Measurements from ENCODE around the gene PLA2G15.

PLA2G15 gene

GRCh38 chr16:68250951-68251350 is 5.8 kb downstream of the PLA2G15 start:
- no peaks in the 10 kb centered on the region for H4K20me1 ChIP-seq (ENCODE audit: control insufficient read depth, insufficient read depth, low read depth, low read length)
- peaks cover 23% of the 10 kb centered on the region for H3K4me1 ChIP-seq (ENCODE audit: control insufficient read depth, low read length)
- H3K36me3 ChIP-seq (ENCODE audit: control insufficient read depth, low read length): peaks cover 7% of the 10 kb centered on the region
- no peaks in the 10 kb centered on the region for H3K79me2 ChIP-seq (ENCODE audit: control insufficient read depth, low read length)
- no peak overlapping the region for H3K4me3 ChIP-seq (ENCODE audit: low read length)
- peak overlapping the region; percentile 26 for H3K4me2 ChIP-seq (ENCODE audit: low read length)
- H3K27ac ChIP-seq (ENCODE audit: low read depth, low read length): no peak overlapping the region
- TF ChIP-seq EZH2phosphoT487 (IDR thresholded peaks at IDR 0.05; ENCODE audit: borderline replicate concordance, low read length): no peak
- no peak for TF ChIP-seq CTCF (IDR thresholded peaks at IDR 0.05; ENCODE audit: low read depth, low read length, poor library complexity, severe bottlenecking)
- H3K9me2 ChIP-seq (replicated peaks; ENCODE audit: control insufficient read depth, low read length): no peaks in the 10 kb centered on the region
- H3F3A ChIP-seq (ENCODE audit: control insufficient read depth, insufficient read depth): no peaks in the 10 kb centered on the region
- H3K9me3 ChIP-seq (ENCODE audit: control insufficient read depth, insufficient read depth, low read length): no peaks in the 10 kb centered on the region
- H3K27me3 ChIP-seq (ENCODE audit: control insufficient read depth, low read length): no peaks in the 10 kb centered on the region

- TF ChIP-seq CTCF (IDR thresholded peaks at IDR 0.05; ENCODE audit: low read depth, low read length, poor library complexity, severe bottlenecking): no peak
- TF ChIP-seq EZH2phosphoT487 (IDR thresholded peaks at IDR 0.05; ENCODE audit: borderline replicate concordance, low read length): no peak
- Histone ChIP-seq H3K9me2 (replicated peaks; ENCODE audit: control insufficient read depth, low read length) (no peaks in the 10 kb centered on the region), H4K20me1 (ENCODE audit: control insufficient read depth, insufficient read depth, low read depth, low read length) (no peaks in the 10 kb centered on the region), H3K4me3 (ENCODE audit: low read length) (no peak overlapping the region), H3K27ac (ENCODE audit: low read depth, low read length) (no peak overlapping the region), H3K27me3 (ENCODE audit: control insufficient read depth, low read length) (no peaks in the 10 kb centered on the region), H3K79me2 (ENCODE audit: control insufficient read depth, low read length) (no peaks in the 10 kb centered on the region), H3K4me1 (ENCODE audit: control insufficient read depth, low read length) (peaks cover 21% of the 10 kb centered on the region), H3K9me3 (ENCODE audit: control insufficient read depth, insufficient read depth, low read length) (no peaks in the 10 kb centered on the region), H3K4me2 (ENCODE audit: low read length) (peak overlapping the region; percentile 26; the same call in 1 of the 2 replicates), H3F3A (ENCODE audit: control insufficient read depth, insufficient read depth) (no peaks in the 10 kb centered on the region), H3K36me3 (ENCODE audit: control insufficient read depth, low read length) (peaks cover 7% of the 10 kb centered on the region)
Measured at GRCh38 chr16:68251832-68252231, 6.7 kb downstream of the PLA2G15 start.

- peaks cover under 1% of the 10 kb centered on the region; the same call in 1 of the 2 replicates for H3F3A ChIP-seq (ENCODE audit: control insufficient read depth, insufficient read depth)
- H3K27me3 ChIP-seq (ENCODE audit: control insufficient read depth, low read length): no peaks in the 10 kb centered on the region
- TF ChIP-seq CTCF (IDR thresholded peaks at IDR 0.05; ENCODE audit: low read depth, low read length, poor library complexity, severe bottlenecking) (no peak), EZH2phosphoT487 (IDR thresholded peaks at IDR 0.05; ENCODE audit: borderline replicate concordance, low read length) (no peak)
- H4K20me1 ChIP-seq (ENCODE audit: control insufficient read depth, insufficient read depth, low read depth, low read length): no peaks in the 10 kb centered on the region
- no peak overlapping the region for H3K4me2 ChIP-seq (ENCODE audit: low read length)
- no peaks in the 10 kb centered on the region for H3K9me3 ChIP-seq (ENCODE audit: control insufficient read depth, insufficient read depth, low read length)
- H3K79me2 ChIP-seq (ENCODE audit: control insufficient read depth, low read length): no peaks in the 10 kb centered on the region
- no peak overlapping the region for H3K27ac ChIP-seq (ENCODE audit: low read depth, low read length)
- H3K4me1 ChIP-seq (ENCODE audit: control insufficient read depth, low read length): peaks cover 26% of the 10 kb centered on the region
- no peaks in the 10 kb centered on the region for H3K9me2 ChIP-seq (replicated peaks; ENCODE audit: control insufficient read depth, low read length)
- no peak overlapping the region for H3K4me3 ChIP-seq (ENCODE audit: low read length)
- H3K36me3 ChIP-seq (ENCODE audit: control insufficient read depth, low read length): peaks cover 7% of the 10 kb centered on the region
Measured at GRCh38 chr16:68252383-68252782, 7.2 kb downstream of the PLA2G15 start.
